Lung (tissue), 12 donors: ENCODE measurements around the gene COG2. TPM values are rescaled to one million over a fixed set of nuclear protein-coding genes. Genes with fewer than 3 reads are reported as not detected.

Experiments used
- ATAC-seq: fragments of 200-7000 bp; cut with Tn5 transposase; one replicate; pipeline ENCODE4 v1.9.1; 2020; ENCODE audit warnings: moderate number of reproducible peaks; ENCODE audit not compliant: insufficient read depth, low FRiP score
- DNase-seq, 3 donors: peaks; one replicate each; pipeline ENCODE4 v3.0.0-alpha.2; 2013 to 2017
- H3K27ac ChIP-seq, 2 donors: one replicate each; pipeline ENCODE4 v1.5.1; 2013; ENCODE audit warnings: mild to moderate bottlenecking in 2 of 2, moderate library complexity in 2 of 2, control low read depth in 1 of 2, inconsistent platforms in 1 of 2, low read depth in 1 of 2, low read length in 1 of 2
- H3K27me3 ChIP-seq, 3 donors: one replicate each; pipeline ENCODE4 v1.5.1; 2013; ENCODE audit warnings: low read length in 2 of 3; ENCODE audit not compliant: control insufficient read depth in 3 of 3, insufficient read depth in 3 of 3
- H3K36me3 ChIP-seq, 4 donors: one replicate each; pipeline ENCODE4 v1.5.1; 2013; ENCODE audit warnings: low read length in 4 of 4, mild to moderate bottlenecking in 1 of 4, moderate library complexity in 1 of 4; ENCODE audit not compliant: control insufficient read depth in 4 of 4, insufficient read depth in 4 of 4
- H3K4me1 ChIP-seq, 5 donors: one replicate each; pipeline ENCODE4 v1.5.1; 2013; ENCODE audit warnings: low read length in 5 of 5, mild to moderate bottlenecking in 2 of 5, moderate library complexity in 1 of 5; ENCODE audit not compliant: control insufficient read depth in 5 of 5, insufficient read depth in 5 of 5
- H3K4me3 ChIP-seq: one replicate; pipeline ENCODE4 v1.5.1; 2013; ENCODE audit warnings: mild to moderate bottlenecking, control low read depth, moderate library complexity
- H3K9ac ChIP-seq, 2 donors: one replicate each; pipeline ENCODE4 v1.5.1; 2013; ENCODE audit warnings: low read length in 2 of 2, control low read depth in 1 of 2; ENCODE audit not compliant: insufficient read depth in 1 of 2
- H3K9me3 ChIP-seq, 4 donors: one replicate each; pipeline ENCODE4 v1.5.1; 2013; ENCODE audit warnings: low read length in 3 of 4, mild to moderate bottlenecking in 1 of 4, moderate library complexity in 1 of 4; ENCODE audit not compliant: control insufficient read depth in 4 of 4, insufficient read depth in 3 of 4
- WGBS, 2 donors: extraction: QIAGEN DNeasy Blood & Tissue Kit; methylation state at CpG; one replicate each; pipeline ENCODE4 v1.1.7; 2013; 5-methylcytosine and 5-hydroxymethylcytosine counted together
- polyA plus RNA-seq, 2 donors: library from polyadenylated mRNA; stranded (reverse); fragments of 200-250 nt; gene quantifications; one replicate each; pipeline ENCODE4 v1.2.1, GENCODE V29; 2013
- total RNA-seq, 2 donors: library from RNA; depleted of rRNA in 1 of 2; stranded (reverse); fragments of >200 nt in 1 of 2; gene quantifications; one replicate each; pipeline ENCODE4 v1.2.1, GENCODE V29; 2014 to 2021
- TF ChIP-seq, protein P1 (sequence below): IDR thresholded peaks from 2 replicates; pipeline ENCODE4 v1.5.1; 2012; ENCODE audit warnings: mild to moderate bottlenecking; ENCODE audit errors: control extremely low read depth, extremely low read depth
- donor health status: control.
- donor health status: control.
- donor health status: Bipolar disorder and iron deficiency.
- donor health status: healthy.
- donor health status: DM: yes; HTN: yes; CAD: no.

The COG2 gene
- total and polyA plus RNA-seq, 4 donors = 8.6 to 41.0 (median 17.5) TPM

DNA sequence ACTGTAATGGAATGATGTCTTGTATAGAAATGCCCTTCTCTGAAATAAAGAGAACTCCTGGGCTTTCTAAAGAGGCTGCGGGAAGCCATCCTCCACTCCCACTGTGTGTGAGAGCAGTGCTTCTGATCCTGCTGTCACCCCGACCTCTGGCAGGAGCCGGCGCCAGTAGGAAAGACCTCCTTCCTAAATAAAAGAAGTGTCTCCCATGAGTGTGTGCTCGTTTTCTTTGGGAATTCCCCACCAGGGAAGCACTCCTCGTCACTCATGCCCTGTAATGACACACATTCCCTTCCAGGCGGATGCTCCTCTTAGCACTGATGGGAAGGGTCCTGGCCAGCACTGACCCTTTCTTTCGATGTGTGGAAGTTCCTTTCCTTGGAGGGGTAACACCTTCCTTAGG lies 51.5 kb downstream of the COG2 start:
- H3K4me1 ChIP-seq = no peaks in the 10 kb centered on the region
- TF ChIP-seq, protein P1, sequence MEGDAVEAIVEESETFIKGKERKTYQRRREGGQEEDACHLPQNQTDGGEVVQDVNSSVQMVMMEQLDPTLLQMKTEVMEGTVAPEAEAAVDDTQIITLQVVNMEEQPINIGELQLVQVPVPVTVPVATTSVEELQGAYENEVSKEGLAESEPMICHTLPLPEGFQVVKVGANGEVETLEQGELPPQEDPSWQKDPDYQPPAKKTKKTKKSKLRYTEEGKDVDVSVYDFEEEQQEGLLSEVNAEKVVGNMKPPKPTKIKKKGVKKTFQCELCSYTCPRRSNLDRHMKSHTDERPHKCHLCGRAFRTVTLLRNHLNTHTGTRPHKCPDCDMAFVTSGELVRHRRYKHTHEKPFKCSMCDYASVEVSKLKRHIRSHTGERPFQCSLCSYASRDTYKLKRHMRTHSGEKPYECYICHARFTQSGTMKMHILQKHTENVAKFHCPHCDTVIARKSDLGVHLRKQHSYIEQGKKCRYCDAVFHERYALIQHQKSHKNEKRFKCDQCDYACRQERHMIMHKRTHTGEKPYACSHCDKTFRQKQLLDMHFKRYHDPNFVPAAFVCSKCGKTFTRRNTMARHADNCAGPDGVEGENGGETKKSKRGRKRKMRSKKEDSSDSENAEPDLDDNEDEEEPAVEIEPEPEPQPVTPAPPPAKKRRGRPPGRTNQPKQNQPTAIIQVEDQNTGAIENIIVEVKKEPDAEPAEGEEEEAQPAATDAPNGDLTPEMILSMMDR = no peak
- H3K9ac ChIP-seq = no peak overlapping the region
- WGBS, 2 donors = 84 to 95% methylated on average over 8 of the region's 8 CpGs
- no peak overlapping the region for H3K27ac ChIP-seq
- H3K27me3 ChIP-seq = no peaks in the 10 kb centered on the region
- H3K36me3 ChIP-seq = peaks cover 10 to 30% (median 27%) of the 10 kb centered on the region in 4 donors
- DNase-seq = no peak
- no peak overlapping the region for H3K4me3 ChIP-seq
- H3K9me3 ChIP-seq = no peaks in the 10 kb centered on the region
- ATAC-seq = no peak

GRCh38 chr1:230694464-230694863 lies 52.2 kb downstream of the COG2 start:
- Histone ChIP-seq H3K4me3 (no peak overlapping the region), H3K4me1 (no peaks in the 10 kb centered on the region), H3K9me3 (no peaks in the 10 kb centered on the region), H3K9ac (no peak overlapping the region), H3K27me3 (no peaks in the 10 kb centered on the region), H3K27ac (no peak overlapping the region), H3K36me3 (peaks cover 9 to 28% (median 25%) of the 10 kb centered on the region in 4 donors)
- 94 to 95% methylated on average over 4 of the region's 4 CpGs for WGBS, 2 donors
- no peak for DNase-seq
- TF ChIP-seq, protein P1 = no peak
- no peak for ATAC-seq

DNA sequence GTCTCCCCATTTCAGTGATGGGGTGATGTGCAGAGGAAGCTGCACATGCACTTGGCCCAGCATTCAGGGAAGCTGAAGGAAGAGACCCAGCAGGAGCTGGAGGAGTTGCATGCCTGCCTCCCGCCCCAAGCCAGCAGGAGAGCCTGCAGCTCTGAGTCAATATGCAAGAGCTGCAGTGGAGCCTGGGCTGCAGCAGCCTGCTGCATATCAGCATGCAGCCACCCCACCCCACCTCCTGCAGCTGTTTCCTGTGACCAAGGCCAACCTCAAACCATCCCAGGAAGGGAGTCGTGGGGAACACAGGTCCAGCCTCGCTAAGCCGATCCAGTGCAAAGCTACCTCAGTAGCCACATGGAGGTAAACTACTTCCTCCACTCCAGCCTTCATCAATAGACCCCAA lies 52.7 kb downstream of the COG2 start:
- 58 to 66% methylated on average over 4 of the region's 4 CpGs for WGBS, 2 donors
- H3K4me1 ChIP-seq = no peaks in the 10 kb centered on the region
- H3K9me3 ChIP-seq = no peaks in the 10 kb centered on the region
- no peaks in the 10 kb centered on the region for H3K27me3 ChIP-seq
- no peak overlapping the region for H3K27ac ChIP-seq
- no peak overlapping the region for H3K4me3 ChIP-seq
- TF ChIP-seq, protein P1 = no peak
- ATAC-seq (no peak), DNase-seq (no peak)
- H3K9ac ChIP-seq = no peak overlapping the region
- peaks cover 6 to 25% (median 20%) of the 10 kb centered on the region in 4 donors for H3K36me3 ChIP-seq

GRCh38 chr1:230696218-230696617 lies 53.9 kb downstream of the COG2 start:
- TF ChIP-seq, protein P1 = no peak
- no peak overlapping the region for H3K4me3 ChIP-seq
- DNase-seq = no peak
- H3K9me3 ChIP-seq = no peaks in the 10 kb centered on the region
- H3K36me3 ChIP-seq = peaks cover 6 to 20% (median 17%) of the 10 kb centered on the region in 4 donors
- no peak overlapping the region for H3K9ac ChIP-seq
- 85 to 87% methylated on average over 8 of the region's 8 CpGs for WGBS, 2 donors
- no peaks in the 10 kb centered on the region for H3K4me1 ChIP-seq
- H3K27ac ChIP-seq = no peak overlapping the region
- no peaks in the 10 kb centered on the region for H3K27me3 ChIP-seq
- no peak for ATAC-seq
